ENCODE data around the gene TBC1D9B.

The TBC1D9B gene

DNA sequence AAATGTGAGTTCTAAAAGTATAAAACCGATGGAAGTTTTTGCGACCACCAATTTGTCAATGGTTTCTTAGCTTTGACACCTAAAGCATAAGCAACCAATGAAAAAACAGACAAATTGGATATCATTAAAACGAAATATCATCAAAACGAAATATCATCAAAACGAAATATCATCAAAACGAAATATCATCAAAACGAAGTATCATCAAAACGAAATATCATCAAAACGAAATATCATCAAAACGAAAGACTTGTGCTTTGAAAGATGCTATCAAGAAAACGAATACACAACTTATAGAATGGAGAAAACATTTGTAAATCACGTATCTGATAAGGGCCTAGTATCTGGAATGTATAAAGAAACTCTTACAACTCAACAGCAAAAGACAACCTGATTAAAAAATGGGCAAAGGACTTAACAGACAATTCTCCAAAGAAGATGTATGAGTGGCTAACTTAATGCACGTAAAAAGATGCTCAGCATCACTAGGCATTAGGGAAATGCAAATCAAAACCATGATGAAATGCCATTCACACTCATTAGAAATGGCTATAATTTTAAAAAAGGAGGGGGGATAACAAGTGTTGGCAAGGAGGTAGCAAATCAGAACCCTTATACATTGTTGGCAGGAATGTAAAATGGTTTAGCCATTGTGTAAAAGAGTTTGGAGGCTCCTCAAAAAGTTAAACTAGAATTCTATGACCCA lies 29.4 kb upstream of the TBC1D9B start:
- in situ Hi-C loops (cut with HindIII; ENCODE audit: low pct_ligation_motif_present, low sequenced_read_pairs): no loop called here
- TF ChIP-seq CTCF (IDR thresholded peaks at IDR 0.05; ENCODE audit: low read depth, low read length, missing control alignments): no peak
- Histone ChIP-seq H3K27me3 (replicated peaks) (no peaks in the 10 kb centered on the region), H3K4me3 (ENCODE audit: low read depth, low read length) (no peak overlapping the region), H3K36me3 (replicated peaks) (no peaks in the 10 kb centered on the region), H3K27ac (no peak overlapping the region)
- DNase-seq: no peak

DNA sequence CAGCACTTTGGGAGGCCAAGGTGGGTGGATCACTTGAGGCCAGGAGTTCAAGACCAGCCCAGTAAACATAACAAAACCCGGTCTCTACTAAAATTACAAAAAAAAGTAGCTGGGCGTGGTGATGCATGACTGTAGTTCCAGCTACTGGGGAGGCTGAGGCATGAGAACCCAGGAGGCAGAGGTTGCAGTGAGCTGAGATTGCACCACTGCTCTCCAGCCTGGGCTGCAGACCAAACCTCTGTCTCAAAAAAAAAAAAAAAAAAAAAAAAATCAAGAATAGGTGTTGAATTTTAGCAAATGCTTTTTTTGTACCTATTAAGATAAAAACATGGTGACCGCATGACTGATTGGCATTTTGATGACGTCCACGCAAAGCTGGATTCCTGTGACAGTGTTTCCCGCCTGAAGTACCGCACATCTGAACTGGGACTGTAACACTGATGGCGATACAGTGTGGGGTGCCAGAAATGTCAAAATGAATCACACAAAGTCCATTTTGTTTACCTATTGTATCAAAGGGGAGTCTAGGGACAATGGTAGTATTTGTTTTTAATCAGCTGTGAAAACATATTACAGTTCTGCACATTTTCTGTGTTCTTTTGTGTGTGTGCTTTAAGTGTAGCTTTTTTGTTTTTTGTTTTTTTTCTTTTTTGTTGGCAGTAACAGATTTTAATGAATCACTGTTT lies 23.2 kb upstream of the TBC1D9B start:
- Histone ChIP-seq H3K36me3 (replicated peaks) (no peaks in the 10 kb centered on the region), H3K27ac (no peak overlapping the region), H3K4me3 (ENCODE audit: low read depth, low read length) (no peak overlapping the region), H3K27me3 (replicated peaks) (no peaks in the 10 kb centered on the region)
- in situ Hi-C loops (cut with HindIII; ENCODE audit: low pct_ligation_motif_present, low sequenced_read_pairs): no loop called here
- no peak for TF ChIP-seq CTCF (IDR thresholded peaks at IDR 0.05; ENCODE audit: low read depth, low read length, missing control alignments)
- DNase-seq: no peak

DNA sequence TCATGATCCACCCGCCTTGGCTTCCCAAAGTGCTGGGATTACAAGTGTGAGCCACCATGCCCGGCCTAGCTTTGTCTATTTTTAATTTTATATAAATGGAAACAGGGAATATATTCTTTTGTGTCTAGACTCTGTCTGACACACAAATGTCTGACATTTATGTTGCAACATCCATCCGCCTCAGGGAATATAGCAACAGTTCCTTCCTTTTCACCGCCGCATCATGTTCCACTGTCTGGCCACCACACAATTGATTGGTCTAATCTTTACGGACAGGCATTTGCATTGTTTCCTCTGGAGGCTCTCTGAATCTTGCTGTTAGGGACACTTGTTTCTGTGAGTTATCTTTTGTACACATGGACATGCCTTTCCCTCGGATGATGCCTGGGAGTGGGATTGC lies 20.1 kb upstream of the TBC1D9B start:
- no peak for DNase-seq

DNA sequence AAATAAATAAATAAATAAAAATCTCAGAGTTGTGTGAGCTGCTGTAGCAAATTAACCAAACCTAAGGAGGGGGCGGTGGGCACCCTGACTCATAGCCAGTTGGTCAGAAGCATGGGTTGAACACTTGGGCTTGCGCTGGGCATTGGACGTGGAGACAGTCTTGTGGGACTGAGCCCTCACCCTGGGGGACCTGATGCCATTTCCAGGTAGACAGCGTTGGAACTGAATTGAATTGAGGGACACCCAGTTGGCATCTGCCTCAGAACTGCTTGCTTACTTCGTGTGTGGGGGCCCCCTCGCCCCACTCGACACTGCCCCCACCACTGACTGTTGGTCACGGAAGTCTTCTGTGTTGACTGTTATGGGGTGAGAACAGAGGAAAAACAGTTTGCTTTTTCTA lies 19.0 kb upstream of the TBC1D9B start:
- no peak for DNase-seq
- Histone ChIP-seq H3K36me3 (replicated peaks) (no peaks in the 10 kb centered on the region), H3K4me3 (ENCODE audit: low read depth, low read length) (no peak overlapping the region), H3K27me3 (replicated peaks) (no peaks in the 10 kb centered on the region), H3K27ac (no peak overlapping the region)
- TF ChIP-seq CTCF (IDR thresholded peaks at IDR 0.05; ENCODE audit: low read depth, low read length, missing control alignments): no peak
- in situ Hi-C loops (cut with HindIII; ENCODE audit: low pct_ligation_motif_present, low sequenced_read_pairs): no loop called here

More for the DNA sequence above, 20.1 kb upstream of the TBC1D9B start:
- in situ Hi-C loops (cut with HindIII; ENCODE audit: low pct_ligation_motif_present, low sequenced_read_pairs): no loop called here
- no peak for TF ChIP-seq CTCF (IDR thresholded peaks at IDR 0.05; ENCODE audit: low read depth, low read length, missing control alignments)
- Histone ChIP-seq H3K27me3 (replicated peaks) (no peaks in the 10 kb centered on the region), H3K4me3 (ENCODE audit: low read depth, low read length) (no peak overlapping the region), H3K27ac (no peak overlapping the region), H3K36me3 (replicated peaks) (no peaks in the 10 kb centered on the region)

GRCh38 chr5:179923436-179923835 lies 15.7 kb upstream of the TBC1D9B start:
- in situ Hi-C loops (cut with HindIII; ENCODE audit: low pct_ligation_motif_present, low sequenced_read_pairs): no loop called here
- Histone ChIP-seq H3K27me3 (replicated peaks) (no peaks in the 10 kb centered on the region), H3K36me3 (replicated peaks) (no peaks in the 10 kb centered on the region), H3K27ac (no peak overlapping the region), H3K4me3 (ENCODE audit: low read depth, low read length) (no peak overlapping the region)
- no peak for TF ChIP-seq CTCF (IDR thresholded peaks at IDR 0.05; ENCODE audit: low read depth, low read length, missing control alignments)
- no peak for DNase-seq

Measured in brain microvascular endothelial cell (primary cell).